Inferior parietal cortex (tissue), 1 donor: ENCODE data around the gene ABR.

Experiments used
- DNase-seq: peaks from one replicate; pipeline ENCODE4 v3.0.0-alpha.2; 2016; ENCODE audit errors: extremely low spot score

Gene ABR

GRCh38 chr17:1179818-1180742, at the start of gene ABR:
ABR (minus strand) TSS chr17:1179981; CDS start chr17:1179727, 254 bp downstream.
- no peak for DNase-seq

- no peak for DNase-seq
Observed at GRCh38 chr17:1229349-1229899, 49.6 kb upstream of the ABR start.

GRCh38 chr17:1228781-1229348, 49.1 kb upstream of the ABR start:
- no peak for DNase-seq

- DNase-seq = no peak
Observed at GRCh38 chr17:1227917-1228780, 48.4 kb upstream of the ABR start.

GRCh38 chr17:1227365-1227764, 47.6 kb upstream of the ABR start:
- DNase-seq = no peak

GRCh38 chr17:1226308-1226707, 46.5 kb upstream of the ABR start:
- no peak for DNase-seq

- DNase-seq = no peak
Observed at GRCh38 chr17:1224330-1224729, 44.5 kb upstream of the ABR start.

GRCh38 chr17:1223662-1224061, 43.9 kb upstream of the ABR start:
- no peak for DNase-seq

- no peak for DNase-seq
Observed at GRCh38 chr17:1222321-1222720, 42.5 kb upstream of the ABR start.

- no peak for DNase-seq
Observed at GRCh38 chr17:1221209-1221608, 41.4 kb upstream of the ABR start.

- no peak for DNase-seq
Observed at GRCh38 chr17:1220346-1220745, 40.6 kb upstream of the ABR start.

GRCh38 chr17:1217089-1217385, 37.3 kb upstream of the ABR start:
- DNase-seq = no peak

- DNase-seq = no peak
Observed at GRCh38 chr17:1216217-1217088, 36.7 kb upstream of the ABR start.

- DNase-seq = no peak
Observed at GRCh38 chr17:1212946-1213345, 33.2 kb upstream of the ABR start.

GRCh38 chr17:1211287-1211686, 31.5 kb upstream of the ABR start:
- DNase-seq = no peak

- no peak for DNase-seq
Observed at GRCh38 chr17:1208966-1209365, 29.2 kb upstream of the ABR start.

GRCh38 chr17:1206026-1206777, 26.4 kb upstream of the ABR start:
- DNase-seq = no peak

GRCh38 chr17:1203967-1204291, 24.1 kb upstream of the ABR start:
- no peak for DNase-seq

GRCh38 chr17:1203111-1203966, 23.6 kb upstream of the ABR start:
- no peak for DNase-seq

GRCh38 chr17:1202291-1202690, 22.5 kb upstream of the ABR start:
- no peak for DNase-seq
